IMR-90 (cell line): ENCODE measurements around the gene LSMEM2. TPM values are rescaled to one million over a fixed set of nuclear protein-coding genes. Genes with fewer than 3 reads are reported as not detected.

Source experiments
- ATAC-seq: fragments of 200-7000 bp; cut with Tn5 transposase; 2 replicates; pipeline ENCODE4 v1.9.1; 2020; ENCODE audit warnings: low read depth, mild to moderate bottlenecking, moderate library complexity
- BruUV-seq: library from RNA; stranded (reverse); fragments of 400-500 nt; replicated peaks from 2 replicates; lab custom pipeline; 2021; lab: Mats Ljungman, UMichigan
- CTCF ChIA-PET: fragments of 300-600 bp; formaldehyde crosslinking; extraction: SDS; loops from one replicate; lab custom pipeline; 2021; ENCODE audit warnings: antibody characterized with exemption; lab: Yijun Ruan, JAX
- POLR2A ChIA-PET: fragments of 300-600 bp; sonication (Branson Sonifier 250); formaldehyde crosslinking; loops from one replicate; lab custom pipeline; 2022; ENCODE audit warnings: antibody characterized with exemption; ENCODE audit not compliant: unreplicated experiment; lab: Charles Lee
- DNase-seq: peaks from one replicate; pipeline ENCODE4 v3.0.0; 2013
- H2AFZ ChIP-seq: replicated peaks from 2 replicates; pipeline ENCODE3; 2013; ENCODE audit warnings: low read length, mild to moderate bottlenecking; ENCODE audit not compliant: poor library complexity
- H2AK5ac ChIP-seq: 2 replicates; pipeline ENCODE4 v1.6.1; 2013; ENCODE audit warnings: low read depth, low read length, inconsistent platforms
- H2AK9ac ChIP-seq: replicated peaks from 2 replicates; pipeline ENCODE3; 2013; ENCODE audit warnings: mild to moderate bottlenecking, low read depth, low read length, moderate library complexity; ENCODE audit not compliant: poor library complexity
- H2BK120ac ChIP-seq: 2 replicates; pipeline ENCODE4 v1.6.1; 2013; ENCODE audit warnings: low read depth, low read length, inconsistent platforms
- H2BK15ac ChIP-seq: 3 replicates; pipeline ENCODE4 v1.6.1; 2013; ENCODE audit warnings: low read depth, low read length, inconsistent platforms
- H2BK20ac ChIP-seq: 2 replicates; pipeline ENCODE4 v1.6.1; 2013; ENCODE audit warnings: low read depth, mild to moderate bottlenecking, inconsistent platforms, low read length, moderate library complexity
- H2BK5ac ChIP-seq: 2 replicates; pipeline ENCODE4 v1.6.1; 2013; ENCODE audit warnings: mild to moderate bottlenecking, low read depth, low read length, inconsistent platforms; ENCODE audit not compliant: poor library complexity, severe bottlenecking
- H3K14ac ChIP-seq: replicated peaks from 2 replicates; pipeline ENCODE4 v1.6.1; 2013; ENCODE audit warnings: low read depth, low read length, inconsistent platforms
- H3K18ac ChIP-seq: 2 replicates; pipeline ENCODE4 v1.6.1; 2013; ENCODE audit warnings: low read depth, low read length, control low read depth
- H3K23ac ChIP-seq: 2 replicates; pipeline ENCODE4 v1.6.1; 2013; ENCODE audit warnings: low read depth, low read length, inconsistent platforms
- H3K27ac ChIP-seq: 2 replicates; pipeline ENCODE4 v1.5.1; 2013; ENCODE audit warnings: mild to moderate bottlenecking, control low read depth, low read length; ENCODE audit not compliant: insufficient read depth
- H3K27me3 ChIP-seq: 2 replicates; pipeline ENCODE4 v1.6.1; 2013; ENCODE audit warnings: low read length; ENCODE audit not compliant: control insufficient read depth, insufficient read depth
- H3K36me3 ChIP-seq: 2 replicates; pipeline ENCODE4 v1.6.1; 2013; ENCODE audit warnings: low read length, mixed read lengths; ENCODE audit not compliant: control insufficient read depth, insufficient read depth
- H3K4ac ChIP-seq: 2 replicates; pipeline ENCODE4 v1.6.1; 2013; ENCODE audit warnings: low read depth, low read length, inconsistent platforms
- H3K4me1 ChIP-seq: 2 replicates; pipeline ENCODE4 v1.6.1; 2013; ENCODE audit warnings: low read length, mixed read lengths; ENCODE audit not compliant: control insufficient read depth, insufficient read depth
- H3K4me2 ChIP-seq: 2 replicates; pipeline ENCODE4 v1.6.1; 2013; ENCODE audit warnings: low read depth, mild to moderate bottlenecking, control low read depth, low read length, moderate library complexity
- H3K4me3 ChIP-seq: 2 replicates; pipeline ENCODE4 v1.5.1; 2013; ENCODE audit warnings: low read depth, mild to moderate bottlenecking, control low read depth, low read length, moderate library complexity; ENCODE audit not compliant: insufficient read depth
- H3K56ac ChIP-seq: 2 replicates; pipeline ENCODE4 v1.6.1; 2013; ENCODE audit warnings: low read length, inconsistent platforms; ENCODE audit not compliant: insufficient read depth; ENCODE audit errors: extremely low read depth
- H3K79me1 ChIP-seq, 2 experiments: 2 replicates each; pipeline ENCODE4 v1.6.1; 2013; ENCODE audit warnings: low read length in 2 of 2, inconsistent platforms in 1 of 2, low read depth in 1 of 2
- H3K9ac ChIP-seq: 2 replicates; pipeline ENCODE4 v1.6.1; 2013; ENCODE audit warnings: low read depth, low read length, control low read depth
- H3K9me1 ChIP-seq: 2 replicates; pipeline ENCODE4 v1.6.1; 2013; ENCODE audit warnings: low read length, inconsistent platforms; ENCODE audit not compliant: insufficient read depth
- H3K9me3 ChIP-seq: 2 replicates; pipeline ENCODE4 v1.6.1; 2013; ENCODE audit warnings: low read length; ENCODE audit not compliant: control insufficient read depth, insufficient read depth
- H4K20me1 ChIP-seq: 2 replicates; pipeline ENCODE4 v1.6.1; 2013; ENCODE audit warnings: low read length, inconsistent platforms; ENCODE audit not compliant: insufficient read depth
- H4K5ac ChIP-seq: 2 replicates; pipeline ENCODE4 v1.6.1; 2013; ENCODE audit warnings: mild to moderate bottlenecking, low read depth, low read length, control low read depth
- H4K8ac ChIP-seq, 2 experiments: 2 replicates each; pipeline ENCODE4 v1.6.1; 2013; ENCODE audit warnings: low read depth in 2 of 2, low read length in 2 of 2, control low read depth in 1 of 2, inconsistent platforms in 1 of 2
- H4K91ac ChIP-seq: 2 replicates; pipeline ENCODE4 v1.6.1; 2013; ENCODE audit warnings: low read depth, low read length, inconsistent platforms; ENCODE audit not compliant: insufficient read depth
- BHLHE40 ChIP-seq: fragments of 150-350 bp; IDR thresholded peaks from 2 replicates; pipeline ENCODE4 v1.6.1; 2016; ENCODE audit warnings: mild to moderate bottlenecking, low read depth, low read length
- CEBPB ChIP-seq: IDR thresholded peaks from 2 replicates; pipeline ENCODE4 v1.6.1; 2012; ENCODE audit warnings: low read depth, low read length, improper control_type of control experiment
- CHD1 ChIP-seq: IDR thresholded peaks from 2 replicates; pipeline ENCODE4 v1.6.1; 2012; ENCODE audit warnings: low read depth, low read length, improper control_type of control experiment
- CTCF ChIP-seq: conservative IDR thresholded peaks from 2 replicates; pipeline ENCODE4 v1.5.1; 2012; ENCODE audit warnings: mild to moderate bottlenecking, low read depth, low read length, improper control_type of control experiment
- ELK1 ChIP-seq: fragments of 150-350 bp; IDR thresholded peaks from 2 replicates; pipeline ENCODE4 v1.6.1; 2016; ENCODE audit warnings: low read depth, mild to moderate bottlenecking, low read length, moderate library complexity, borderline replicate concordance
- FOS ChIP-seq: fragments of 150-350 bp; IDR thresholded peaks from 2 replicates; pipeline ENCODE4 v1.6.1; 2016; ENCODE audit warnings: low read depth, low read length
- MAFK ChIP-seq: IDR thresholded peaks from 2 replicates; pipeline ENCODE4 v1.6.1; 2012; ENCODE audit warnings: low read depth, low read length, improper control_type of control experiment
- MAZ ChIP-seq: IDR thresholded peaks from 2 replicates; pipeline ENCODE4 v1.6.1; 2012; ENCODE audit warnings: low read depth, mild to moderate bottlenecking, low read length, improper control_type of control experiment, moderate library complexity, borderline replicate concordance
- MXI1 ChIP-seq: IDR thresholded peaks from 2 replicates; pipeline ENCODE4 v1.6.1; 2012; ENCODE audit warnings: low read depth, mild to moderate bottlenecking, low read length, moderate library complexity, borderline replicate concordance
- NFE2L2 ChIP-seq: fragments of 150-350 bp; IDR thresholded peaks from 2 replicates; pipeline ENCODE4 v1.6.1; 2016; ENCODE audit warnings: low read depth, mild to moderate bottlenecking, low read length
- POLR2A ChIP-seq: IDR thresholded peaks from 2 replicates; pipeline ENCODE4 v1.6.1; 2012; ENCODE audit warnings: mild to moderate bottlenecking, low read depth, low read length
- RAD21 ChIP-seq: IDR thresholded peaks from 2 replicates; pipeline ENCODE4 v1.6.1; 2012; ENCODE audit warnings: low read length, improper control_type of control experiment
- RCOR1 ChIP-seq: IDR thresholded peaks from 2 replicates; pipeline ENCODE4 v1.6.1; 2012; ENCODE audit warnings: mild to moderate bottlenecking, low read length, improper control_type of control experiment; ENCODE audit not compliant: insufficient replicate concordance
- RFX5 ChIP-seq: IDR thresholded peaks from 2 replicates; pipeline ENCODE4 v1.8.0; 2012; ENCODE audit warnings: low read depth, mild to moderate bottlenecking, low read length, moderate library complexity
- SMC3 ChIP-seq: fragments of 150-350 bp; IDR thresholded peaks from 2 replicates; pipeline ENCODE4 v1.6.1; 2016; ENCODE audit warnings: low read depth, mild to moderate bottlenecking, antibody characterized with exemption, low read length, moderate library complexity
- USF2 ChIP-seq: fragments of 150-350 bp; IDR thresholded peaks from 2 replicates; pipeline ENCODE4 v1.6.1; 2017; ENCODE audit warnings: mild to moderate bottlenecking, antibody characterized with exemption, low read length, low read depth
- WGBS, 2 experiments: methylation state at CpG; one replicate each; pipeline versions ENCODE4 v1.1.5 to v1.1.7; 2013; ENCODE audit warnings: missing lambda C conversion rate in 2 of 2; ENCODE audit not compliant: insufficient read length in 1 of 2; ENCODE audit errors: extremely low coverage in 2 of 2; 5-methylcytosine and 5-hydroxymethylcytosine counted together
- dilution Hi-C: fragments of 300-500 bp; cut with HindIII; formaldehyde crosslinking; loops from one replicate; pipeline ENCODE4 v1.14.3; 2018; ENCODE audit warnings: low sequenced_read_pairs; ENCODE audit not compliant: unreplicated experiment
- in situ Hi-C: fragments of 300-500 bp; cut with MboI; formaldehyde crosslinking; loops from 3 replicates; pipeline ENCODE4 v1.14.3; 2019; ENCODE audit warnings: low sequenced_read_pairs, inconsistent platforms, mixed read lengths
- intact Hi-C: fragments of 100-400 bp; cut with micrococcal nuclease; formaldehyde crosslinking; loops from 2 replicates; pipeline ENCODE4 v1.10.0; 2022
- polyA plus RNA-seq, 3 experiments: library from polyadenylated mRNA; depleted of rRNA; stranded (reverse); fragments of >200 nt; gene quantifications; 2 replicates each; pipeline ENCODE4 v1.2.3, GENCODE V29; 2012; ENCODE audit warnings: low replicate concordance in 1 of 3
- total RNA-seq: library from RNA; depleted of rRNA; stranded (reverse); fragments of >200 nt; gene quantifications from 2 replicates; pipeline ENCODE4 v1.2.3, GENCODE V29; 2012

The LSMEM2 gene
- total and polyA plus RNA-seq, 2 of the 4 experiments (the other 2 are of a cell fraction): under 0.01 TPM; not detected in 1

DNA sequence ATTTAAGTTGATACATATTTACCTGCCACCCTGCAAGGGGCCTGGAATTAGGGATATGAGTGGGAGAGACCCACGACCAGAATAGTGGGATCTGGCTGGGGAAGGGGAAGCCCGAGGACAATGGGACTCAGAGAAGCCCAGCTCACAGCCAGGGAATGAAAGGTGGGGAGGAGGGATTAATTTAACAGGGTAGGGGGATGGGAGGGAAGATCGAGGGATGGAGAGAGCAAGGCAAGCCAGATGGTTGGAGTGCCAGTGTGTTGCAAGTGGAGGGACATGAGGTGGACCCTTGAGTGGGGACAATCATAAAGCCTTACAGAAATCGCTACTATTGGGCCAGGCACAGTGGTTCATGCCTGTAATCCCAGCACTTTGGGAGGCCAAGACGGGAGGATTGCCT is 47.3 kb upstream of the LSMEM2 start:
- no peak overlapping the region for H3K9ac ChIP-seq
- H4K5ac ChIP-seq: no peak overlapping the region
- no peak overlapping the region for H3K23ac ChIP-seq
- BruUV-seq: no TSS peak
- no peak for DNase-seq
- no peak overlapping the region for H2BK120ac ChIP-seq
- peaks cover 9% of the 10 kb centered on the region; the same call in 1 of the 2 replicates for H3K9me1 ChIP-seq
- no peak for ATAC-seq
- H2BK20ac ChIP-seq: no peak overlapping the region
- peaks cover 0 to 18% of the 10 kb centered on the region in 2 experiments; a peak in 2 of 4 replicates for H3K79me1 ChIP-seq
- no peak overlapping the region for H4K8ac ChIP-seq
- no peak overlapping the region for H3K18ac ChIP-seq
- TF ChIP-seq RFX5: no peak
- no peak for TF ChIP-seq POLR2A
- no peak for TF ChIP-seq MAFK
- TF ChIP-seq CEBPB: no peak
- no peak for TF ChIP-seq MAZ
- TF ChIP-seq ELK1: no peak
- no peak for TF ChIP-seq RCOR1
- TF ChIP-seq FOS: no peak
- no peak for TF ChIP-seq USF2
- TF ChIP-seq BHLHE40: no peak
- no peak for TF ChIP-seq MXI1
- no peak for TF ChIP-seq CHD1
- no peak for TF ChIP-seq SMC3
- TF ChIP-seq RAD21: no peak
- no peak for TF ChIP-seq NFE2L2
- no peak for TF ChIP-seq CTCF
- no peak overlapping the region for H2AK9ac ChIP-seq
- H4K20me1 ChIP-seq: peaks cover 4% of the 10 kb centered on the region; the same call in 1 of the 2 replicates
- H4K91ac ChIP-seq: no peak overlapping the region
- in situ Hi-C loops: no loop called here
- H3K56ac ChIP-seq: no peak overlapping the region
- no peak overlapping the region for H2AK5ac ChIP-seq
- whole genome bisulfite sequencing, 2 experiments: 29% methylated on average over 2 of the region's 5 CpGs; no CpG with 5 or more reads in 1 of the 2 experiments
- dilution Hi-C loops: no loop called here
- H3K4ac ChIP-seq: no peak overlapping the region
- H2BK15ac ChIP-seq: no peak overlapping the region
- no peaks in the 10 kb centered on the region for H3K36me3 ChIP-seq
- no peak overlapping the region for H2BK5ac ChIP-seq
- POLR2A ChIA-PET: no interaction called here
- peaks cover 7% of the 10 kb centered on the region for H3K4me1 ChIP-seq
- H3K4me3 ChIP-seq: no peak overlapping the region
- CTCF ChIA-PET: no interaction called here
- no peak overlapping the region for H3K4me2 ChIP-seq
- no peak overlapping the region for H2AFZ ChIP-seq
- no peak overlapping the region for H3K27ac ChIP-seq
- no peak overlapping the region for H3K14ac ChIP-seq
- intact Hi-C loops: no loop called here
- no peaks in the 10 kb centered on the region for H3K27me3 ChIP-seq
- no peaks in the 10 kb centered on the region for H3K9me3 ChIP-seq
